GM10266 (cell line): ENCODE results near the gene BABAM2.

Experiments used
- DNase-seq: peaks from one replicate; pipeline ENCODE4 v3.0.0; 2012; ENCODE audit errors: extremely low spot score
- CTCF ChIP-seq: IDR thresholded peaks from 2 replicates; pipeline ENCODE4 v1.5.1; 2012; ENCODE audit warnings: mild to moderate bottlenecking, low read depth; ENCODE audit not compliant: control insufficient read depth, insufficient read depth; ENCODE audit errors: missing control alignments

BABAM2 gene

GRCh38 chr2:28361991-28362710, 471.6 kb downstream of the BABAM2 start:
- no peak for DNase-seq

GRCh38 chr2:28362991-28363521, 472.5 kb downstream of the BABAM2 start:
- no peak for DNase-seq
- TF ChIP-seq CTCF, result no peak

More at GRCh38 chr2:28361991-28362710, 471.6 kb downstream of the BABAM2 start:
- no peak for TF ChIP-seq CTCF

- no peak for TF ChIP-seq CTCF
Measured at GRCh38 chr2:28363686-28364280, 473.3 kb downstream of the BABAM2 start.

GRCh38 chr2:28364610-28365009, 474.1 kb downstream of the BABAM2 start:
- DNase-seq, result no peak
- TF ChIP-seq CTCF, result no peak

More at GRCh38 chr2:28363686-28364280, 473.3 kb downstream of the BABAM2 start:
- no peak for DNase-seq

- TF ChIP-seq CTCF, result no peak
- DNase-seq, result no peak
Measured at GRCh38 chr2:28365158-28365557, 474.6 kb downstream of the BABAM2 start.

GRCh38 chr2:28366149-28366495, 475.6 kb downstream of the BABAM2 start:
- no peak for TF ChIP-seq CTCF
- no peak for DNase-seq

GRCh38 chr2:28366496-28367282, 476.2 kb downstream of the BABAM2 start:
- no peak for DNase-seq
- TF ChIP-seq CTCF, result no peak
